HEK293T (cell line): ENCODE results near the gene ASTN2.

Experiments used
- ARNT ChIP-seq: fragments of 450-650 bp; IDR thresholded peaks from 2 replicates; pipeline ENCODE4 v1.6.1; 2017; ENCODE audit warnings: mild to moderate bottlenecking
- BHLHE40 ChIP-seq: fragments of 450-650 bp; IDR thresholded peaks from 2 replicates; pipeline ENCODE4 v1.6.1; 2016; ENCODE audit warnings: mild to moderate bottlenecking, moderate library complexity, borderline replicate concordance
- ELF4 ChIP-seq: fragments of 450-650 bp; IDR thresholded peaks from 2 replicates; pipeline ENCODE4 v1.6.1; 2017; ENCODE audit warnings: antibody characterized with exemption
- FOXA1 ChIP-seq: fragments of 450-650 bp; IDR thresholded peaks from 2 replicates; pipeline ENCODE4 v1.6.1; 2016; ENCODE audit warnings: mild to moderate bottlenecking
- PKNOX1 ChIP-seq: fragments of 450-650 bp; IDR thresholded peaks from 2 replicates; pipeline ENCODE4 v1.6.1; 2016
- SP1 ChIP-seq: fragments of 450-650 bp; IDR thresholded peaks from 2 replicates; pipeline ENCODE4 v1.6.1; 2017
- SUZ12 ChIP-seq: fragments of 450-650 bp; IDR thresholded peaks from 2 replicates; pipeline ENCODE4 v1.6.1; 2016; ENCODE audit warnings: mild to moderate bottlenecking
- ZNF384 ChIP-seq: fragments of 450-650 bp; IDR thresholded peaks from 2 replicates; pipeline ENCODE4 v1.6.1; 2016

GRCh38 chr9:117335837-117336433, 78.9 kb downstream of the ASTN2 start:
- no peak for TF ChIP-seq ARNT
- no peak for TF ChIP-seq ELF4
- no peak for TF ChIP-seq BHLHE40
- no peak for TF ChIP-seq ZNF384
- no peak for TF ChIP-seq SP1
- no peak for TF ChIP-seq SUZ12
- no peak for TF ChIP-seq PKNOX1
- no peak for TF ChIP-seq FOXA1
